HepG2 (cell line): ENCODE results near the gene CDK12. TPM values are rescaled to one million over a fixed set of nuclear protein-coding genes. Genes with fewer than 3 reads are reported as not detected.

ENCODE experiments used
- CENPT ChIP-seq: sonication (generic); formaldehyde crosslinking; IDR thresholded peaks from 2 replicates; pipeline ENCODE4 v1.8.0; 2022; ENCODE audit warnings: low read depth, mild to moderate bottlenecking, moderate library complexity, missing genetic modification reagents
- LBX2 ChIP-seq: sonication (generic); formaldehyde crosslinking; IDR thresholded peaks from 2 replicates; pipeline ENCODE4 v1.5.0; 2020; ENCODE audit warnings: missing genetic modification reagents, mild to moderate bottlenecking, borderline replicate concordance
- MXD4 ChIP-seq: IDR thresholded peaks from 2 replicates; pipeline ENCODE4 v1.6.1; 2016; ENCODE audit warnings: mild to moderate bottlenecking, missing biosample characterization, missing genetic modification reagents
- NFE2 ChIP-seq: sonication (generic); formaldehyde crosslinking; IDR thresholded peaks from 2 replicates; pipeline ENCODE4 v1.4.0; 2020; ENCODE audit warnings: missing genetic modification reagents
- SCMH1 ChIP-seq: sonication (generic); formaldehyde crosslinking; IDR thresholded peaks from 2 replicates; pipeline ENCODE4 v1.9.0; 2021; ENCODE audit warnings: missing genetic modification reagents, mild to moderate bottlenecking, borderline replicate concordance
- TRIM22 ChIP-seq: fragments of 450-650 bp; IDR thresholded peaks from 2 replicates; pipeline ENCODE4 v1.6.1; 2017
- ZBTB39 ChIP-seq: sonication (generic); formaldehyde crosslinking; IDR thresholded peaks from 2 replicates; pipeline ENCODE4 v1.5.0; 2020; ENCODE audit warnings: missing genetic modification reagents
- ZFP82 ChIP-seq: sonication (generic); formaldehyde crosslinking; IDR thresholded peaks from 2 replicates; pipeline ENCODE4 v1.5.1; 2020; ENCODE audit warnings: mild to moderate bottlenecking, missing genetic modification reagents, borderline replicate concordance
- ZMYM2 ChIP-seq: sonication (generic); formaldehyde crosslinking; IDR thresholded peaks from 2 replicates; pipeline ENCODE4 v1.8.0; 2022; ENCODE audit warnings: mild to moderate bottlenecking, missing genetic modification reagents
- ZMYM4 ChIP-seq: sonication (generic); formaldehyde crosslinking; IDR thresholded peaks from 2 replicates; pipeline ENCODE4 v1.8.1; 2023; ENCODE audit warnings: mild to moderate bottlenecking, missing genetic modification reagents
- ZNF251 ChIP-seq: sonication (generic); formaldehyde crosslinking; IDR thresholded peaks from 2 replicates; pipeline ENCODE4 v1.9.0; 2021; ENCODE audit warnings: mild to moderate bottlenecking, missing genetic modification reagents
- ZNF264 ChIP-seq: sonication (generic); formaldehyde crosslinking; IDR thresholded peaks from 2 replicates; pipeline ENCODE4 v1.4.0; 2020; ENCODE audit warnings: missing genetic modification reagents
- ZNF460 ChIP-seq: sonication (generic); formaldehyde crosslinking; IDR thresholded peaks from 2 replicates; pipeline ENCODE4 v1.5.1; 2020; ENCODE audit warnings: missing genetic modification reagents, mild to moderate bottlenecking, borderline replicate concordance
- ZNF670 ChIP-seq: sonication (generic); formaldehyde crosslinking; IDR thresholded peaks from 2 replicates; pipeline ENCODE4 v1.8.0; 2022; ENCODE audit warnings: mild to moderate bottlenecking, missing genetic modification reagents, borderline replicate concordance
- ZNF687 ChIP-seq: sonication (generic); formaldehyde crosslinking; IDR thresholded peaks from 2 replicates; pipeline ENCODE4 v1.5.1; 2020; ENCODE audit warnings: mild to moderate bottlenecking, missing genetic modification reagents, moderate library complexity
- ZNF780A ChIP-seq: sonication (generic); formaldehyde crosslinking; IDR thresholded peaks from 2 replicates; pipeline ENCODE4 v1.8.0; 2022; ENCODE audit warnings: mild to moderate bottlenecking, missing genetic modification reagents, moderate library complexity
- ZNF878 ChIP-seq: sonication (generic); formaldehyde crosslinking; IDR thresholded peaks from 2 replicates; pipeline ENCODE4 v1.8.1; 2023; ENCODE audit warnings: mild to moderate bottlenecking, missing genetic modification reagents, moderate library complexity
- polyA plus RNA-seq, 8 experiments: library from polyadenylated mRNA; depleted of rRNA in 3 of 8; stranded (reverse) in 7 of 8; unstranded in 1 of 8; fragments of >200 nt; fragmentation: Illumina TruSeq in 4 of 8; extraction: Trizol in 4 of 8; gene quantifications; 2 replicates each; pipeline versions ENCODE4 v1.2.1 to v1.2.3, GENCODE V29; 2011 to 2016; ENCODE audit warnings: low read depth in 4 of 8, missing spikeins in 1 of 8, mixed read lengths in 1 of 8; ENCODE audit not compliant: insufficient read depth in 1 of 8
- total RNA-seq, 5 experiments: library from RNA; depleted of rRNA; stranded (reverse); fragments of >200 nt; fragmentation: Illumina TruSeq; extraction: Trizol; gene quantifications; 2 replicates each; pipeline ENCODE4 v1.2.3, GENCODE V29; 2016; ENCODE audit warnings: low read depth in 1 of 5
- TF ChIP-seq, protein P1 (sequence below): sonication (generic); formaldehyde crosslinking; IDR thresholded peaks from 2 replicates; pipeline ENCODE4 v1.5.0; 2020; ENCODE audit warnings: mild to moderate bottlenecking, missing genetic modification reagents, borderline replicate concordance

Gene CDK12
- total and polyA plus RNA-seq, 2 of the 13 experiments (the other 11 are each of a cell fraction or from before 2014, with no cell fraction given) = 24.0 to 88.6 TPM

DNA sequence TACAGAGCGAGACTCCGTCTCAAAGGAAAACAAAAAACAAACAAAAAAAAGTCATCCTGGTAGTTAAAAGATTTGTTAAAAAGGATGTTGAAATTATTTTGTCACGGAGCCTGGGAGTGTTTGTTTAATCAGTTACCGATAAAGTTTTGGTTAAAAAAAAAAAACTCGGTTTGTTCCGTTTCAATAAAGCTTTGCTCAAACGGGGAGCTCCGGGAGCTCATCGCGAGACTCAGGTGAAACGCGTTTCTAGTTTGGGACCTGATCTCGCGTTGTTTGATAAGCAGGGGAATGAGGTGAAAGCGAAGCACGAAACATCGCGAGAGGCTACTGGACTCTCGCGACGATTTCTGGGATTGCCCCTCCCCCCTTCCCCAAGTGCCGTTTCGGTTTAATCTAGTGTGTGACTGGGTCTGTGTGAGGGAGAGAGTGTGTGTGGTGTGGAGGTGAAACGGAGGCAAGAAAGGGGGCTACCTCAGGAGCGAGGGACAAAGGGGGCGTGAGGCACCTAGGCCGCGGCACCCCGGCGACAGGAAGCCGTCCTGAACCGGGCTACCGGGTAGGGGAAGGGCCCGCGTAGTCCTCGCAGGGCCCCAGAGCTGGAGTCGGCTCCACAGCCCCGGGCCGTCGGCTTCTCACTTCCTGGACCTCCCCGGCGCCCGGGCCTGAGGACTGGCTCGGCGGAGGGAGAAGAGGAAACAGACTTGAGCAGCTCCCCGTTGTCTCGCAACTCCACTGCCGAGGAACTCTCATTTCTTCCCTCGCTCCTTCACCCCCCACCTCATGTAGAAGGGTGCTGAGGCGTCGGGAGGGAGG is at the start of gene CDK12 (continued):
- TF ChIP-seq ZMYM4 (CRISPR knock-in tag) (peak; percentile 98), ZNF670 (CRISPR knock-in tag) (peak; percentile 89), ZNF780A (CRISPR knock-in tag) (no peak), TRIM22 (no peak), ZNF878 (CRISPR knock-in tag) (peak; percentile 94), MXD4 (CRISPR knock-in tag) (peak; percentile 16; the same call in 1 of the 2 replicates), ZBTB39 (CRISPR knock-in tag) (peak; percentile 74), ZNF687 (CRISPR knock-in tag) (peak; percentile 80), ZFP82 (peak; percentile 90; the same call in 1 of the 2 replicates), CENPT (CRISPR knock-in tag) (0 out of 2 replicates have a peak, but pooled peaks have one; percentile 62), ZNF251 (CRISPR knock-in tag) (0 out of 2 replicates have a peak, but pooled peaks have one; percentile 76), ZNF264 (CRISPR knock-in tag) (no peak), SCMH1 (CRISPR knock-in tag) (no peak), LBX2 (CRISPR knock-in tag) (peak; percentile 76; the same call in 1 of the 2 replicates), ZMYM2 (no peak), ZNF460 (CRISPR knock-in tag) (peak; percentile 29; the same call in 1 of the 2 replicates), NFE2 (CRISPR knock-in tag) (peak; percentile 28; the same call in 1 of the 2 replicates)
- TF ChIP-seq, protein P1, sequence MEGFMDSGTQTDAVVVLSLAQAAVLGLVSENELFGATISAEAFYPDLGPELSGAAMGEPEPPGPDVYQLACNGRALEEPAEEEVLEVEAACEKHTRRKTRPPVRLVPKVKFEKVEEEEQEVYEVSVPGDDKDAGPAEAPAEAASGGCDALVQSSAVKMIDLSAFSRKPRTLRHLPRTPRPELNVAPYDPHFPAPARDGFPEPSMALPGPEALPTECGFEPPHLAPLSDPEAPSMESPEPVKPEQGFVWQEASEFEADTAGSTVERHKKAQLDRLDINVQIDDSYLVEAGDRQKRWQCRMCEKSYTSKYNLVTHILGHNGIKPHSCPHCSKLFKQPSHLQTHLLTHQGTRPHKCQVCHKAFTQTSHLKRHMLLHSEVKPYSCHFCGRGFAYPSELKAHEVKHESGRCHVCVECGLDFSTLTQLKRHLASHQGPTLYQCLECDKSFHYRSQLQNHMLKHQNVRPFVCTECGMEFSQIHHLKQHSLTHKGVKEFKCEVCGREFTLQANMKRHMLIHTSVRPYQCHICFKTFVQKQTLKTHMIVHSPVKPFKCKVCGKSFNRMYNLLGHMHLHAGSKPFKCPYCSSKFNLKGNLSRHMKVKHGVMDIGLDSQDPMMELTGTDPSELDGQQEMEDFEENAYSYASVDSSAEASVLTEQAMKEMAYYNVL = peak; percentile 71; the same call in 1 of the 2 replicates
